ENCODE data around the gene HAS3.

- no peak for TF ChIP-seq POLR2A (IDR thresholded peaks at IDR 0.05)
- no peak for TF ChIP-seq POLR2AphosphoS5 (IDR thresholded peaks at IDR 0.05)
- no peak for TF ChIP-seq CTCF (IDR thresholded peaks at IDR 0.05)
These were observed 25.8 kb upstream of the HAS3 start for GRCh38 chr16:69079697-69080096.
